ENCODE results near the gene MUC22.
"Not testable (repeated sequence)": the region's sequence is repeated elsewhere in the genome, so short reads cannot be mapped to it uniquely, and the experiment has no call there.

MUC22 gene

GRCh38 chr6:31010393-31011060 is at the start of gene MUC22:
TSS of gene MUC22 (plus strand) at chr6:31010474. CDS start at chr6:31010707, 233 bp downstream.
- DNase-seq (ENCODE audit: low read depth) = no peak

GRCh38 chr6:30960907-30961673 is 49.2 kb upstream of the MUC22 start:
- no peak for DNase-seq (ENCODE audit: low read depth)

- DNase-seq (ENCODE audit: low read depth) = no peak
Measured at GRCh38 chr6:30962716-30963115, 47.6 kb upstream of the MUC22 start.

- no peak for DNase-seq (ENCODE audit: low read depth)
Measured at GRCh38 chr6:30963641-30964040, 46.6 kb upstream of the MUC22 start.

GRCh38 chr6:30964075-30964474 is 46.2 kb upstream of the MUC22 start:
- no peak for DNase-seq (ENCODE audit: low read depth)

- DNase-seq (ENCODE audit: low read depth) = no peak
Measured at GRCh38 chr6:30965140-30965601, 45.1 kb upstream of the MUC22 start.

GRCh38 chr6:30966154-30966553 is 44.1 kb upstream of the MUC22 start:
- no peak for DNase-seq (ENCODE audit: low read depth)

GRCh38 chr6:30969171-30969570 is 41.1 kb upstream of the MUC22 start:
- DNase-seq (ENCODE audit: low read depth) = not testable (repeated sequence)

DNA sequence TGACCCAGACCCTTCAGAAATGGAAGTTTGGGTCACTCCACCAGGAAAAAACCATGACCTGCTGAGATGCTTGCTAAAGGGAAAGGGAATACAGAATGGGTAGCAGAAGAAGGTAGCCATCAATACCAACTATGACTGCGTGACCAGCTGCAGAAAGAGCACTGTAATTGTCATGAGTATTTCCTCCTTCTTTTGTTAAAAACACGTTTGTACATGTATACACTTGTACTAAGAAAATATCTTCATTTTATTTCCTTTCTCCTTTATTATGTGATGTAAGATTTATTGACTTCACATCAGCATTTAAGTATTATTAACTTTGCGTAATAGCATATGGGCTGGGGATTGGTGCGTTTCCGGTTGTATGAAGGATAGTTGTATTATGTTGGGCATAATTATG is 39.3 kb upstream of the MUC22 start:
- no peak for DNase-seq (ENCODE audit: low read depth)

DNA sequence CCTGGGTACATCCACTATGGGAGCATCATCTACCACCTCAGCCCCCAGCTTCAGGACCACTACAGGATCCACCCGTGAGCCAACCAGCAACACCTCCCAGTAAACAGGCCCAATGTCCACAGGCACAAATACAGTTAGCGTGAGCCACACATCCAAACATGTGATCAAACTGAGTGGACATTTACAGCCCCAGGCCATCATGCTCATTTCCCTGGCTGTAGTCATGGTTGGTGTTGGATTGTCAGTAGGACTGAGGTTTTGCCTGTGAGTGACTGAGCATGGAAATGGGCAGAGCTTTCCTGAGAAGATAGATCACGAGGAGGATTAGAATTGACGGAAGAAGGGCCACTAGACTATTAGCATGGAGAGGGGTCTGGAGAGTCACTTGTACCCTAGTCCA is 37.5 kb upstream of the MUC22 start:
- DNase-seq (ENCODE audit: low read depth) = no peak

GRCh38 chr6:30974490-30975252 is 35.6 kb upstream of the MUC22 start:
- DNase-seq (ENCODE audit: low read depth) = no peak

DNA sequence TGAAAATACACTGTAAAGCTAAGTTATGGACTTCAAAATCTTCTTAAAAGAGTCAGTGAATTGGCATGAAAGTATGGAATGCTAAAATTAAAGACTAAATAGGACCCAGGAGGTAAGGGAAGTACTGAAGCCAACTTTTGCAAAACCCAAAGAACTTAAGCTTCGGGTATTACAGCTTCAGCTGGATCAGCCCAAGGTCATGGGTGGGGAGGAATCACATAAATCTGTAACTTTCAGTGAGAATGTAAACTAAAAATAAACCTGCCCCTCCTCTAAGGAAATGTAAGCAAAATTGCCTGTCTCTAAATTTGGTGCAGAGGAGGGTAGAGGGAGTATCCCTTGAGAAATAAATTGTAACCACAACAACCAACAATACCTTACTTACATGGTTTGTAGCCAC is 31.1 kb upstream of the MUC22 start:
- DNase-seq (ENCODE audit: low read depth) = no peak

GRCh38 chr6:30979690-30980089 is 30.6 kb upstream of the MUC22 start:
- DNase-seq (ENCODE audit: low read depth) = no peak

GRCh38 chr6:30981942-30982772 is 28.1 kb upstream of the MUC22 start:
- DNase-seq (ENCODE audit: low read depth) = no peak

- no peak for DNase-seq (ENCODE audit: low read depth)
Measured at GRCh38 chr6:30983439-30983838, 26.8 kb upstream of the MUC22 start, which contains the start of gene MUC21. TSS of gene MUC21 (plus strand) at chr6:30983718. CDS start at chr6:30983959, 241 bp downstream.

DNA sequence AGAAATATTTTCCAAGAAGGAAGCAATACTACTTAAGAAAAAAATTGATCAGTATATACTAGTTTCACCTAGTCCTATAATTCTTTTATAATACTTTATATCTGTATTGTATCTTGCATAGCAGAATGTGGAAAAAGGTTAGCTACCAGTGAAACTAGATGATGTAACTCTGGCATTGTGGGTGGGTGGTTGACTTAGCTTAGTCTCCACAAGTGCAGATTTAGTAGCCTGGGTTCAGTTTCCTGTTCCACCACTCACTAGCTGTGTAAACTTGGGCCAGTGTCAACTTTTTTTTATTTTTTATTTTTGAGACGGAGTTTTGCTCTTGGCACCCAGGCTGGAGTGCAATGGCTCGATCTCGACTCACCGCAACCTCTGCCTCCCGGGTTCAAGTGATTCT is 24.8 kb upstream of the MUC22 start:
- no peak for DNase-seq (ENCODE audit: low read depth)

DNA sequence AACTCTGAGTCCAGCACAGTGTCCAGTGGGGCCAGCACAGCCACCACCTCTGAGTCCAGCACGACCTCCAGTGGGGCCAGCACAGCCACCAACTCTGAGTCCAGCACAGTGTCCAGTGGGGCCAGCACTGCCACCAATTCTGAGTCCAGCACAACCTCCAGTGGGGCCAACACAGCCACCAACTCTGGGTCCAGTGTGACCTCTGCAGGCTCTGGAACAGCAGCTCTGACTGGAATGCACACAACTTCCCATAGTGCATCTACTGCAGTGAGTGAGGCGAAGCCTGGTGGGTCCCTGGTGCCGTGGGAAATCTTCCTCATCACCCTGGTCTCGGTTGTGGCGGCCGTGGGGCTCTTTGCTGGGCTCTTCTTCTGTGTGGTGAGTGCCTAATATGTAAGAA is 23.0 kb upstream of the MUC22 start:
- DNase-seq (ENCODE audit: low read depth) = no peak

GRCh38 chr6:30988209-30988825 is 22.0 kb upstream of the MUC22 start:
- no peak for DNase-seq (ENCODE audit: low read depth)

DNA sequence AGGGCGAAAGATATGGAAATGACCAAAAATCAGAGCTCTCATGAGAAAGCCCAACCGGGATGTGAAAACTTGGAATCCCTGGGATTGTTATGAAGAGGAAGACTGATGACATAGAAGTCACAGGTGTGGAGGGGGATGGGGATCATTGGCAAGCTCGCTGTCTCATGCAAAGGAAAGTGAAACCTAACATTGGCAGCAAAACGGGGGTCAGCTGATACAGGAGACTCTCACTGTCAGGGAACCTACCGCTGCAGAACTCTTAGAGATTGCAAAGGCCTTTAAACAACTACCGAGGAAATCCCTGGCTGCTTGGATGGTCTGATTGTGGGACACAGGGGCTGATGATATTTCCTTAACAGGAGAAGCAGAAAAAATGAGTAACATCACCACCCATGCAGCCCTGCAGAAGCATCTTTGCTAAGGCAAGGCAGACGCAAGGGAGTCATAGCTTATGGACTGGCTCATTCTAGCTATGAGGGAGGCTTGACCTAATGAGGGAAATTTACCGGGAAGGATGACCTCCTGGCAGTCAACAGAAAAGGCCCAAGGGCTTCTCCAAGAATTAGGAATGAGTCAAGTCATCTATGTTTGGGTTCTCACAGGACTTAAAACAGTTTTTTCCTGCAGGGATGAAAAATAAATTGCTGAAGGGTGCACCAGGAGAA is 19.7 kb upstream of the MUC22 start:
- DNase-seq (ENCODE audit: low read depth) = no peak

DNA sequence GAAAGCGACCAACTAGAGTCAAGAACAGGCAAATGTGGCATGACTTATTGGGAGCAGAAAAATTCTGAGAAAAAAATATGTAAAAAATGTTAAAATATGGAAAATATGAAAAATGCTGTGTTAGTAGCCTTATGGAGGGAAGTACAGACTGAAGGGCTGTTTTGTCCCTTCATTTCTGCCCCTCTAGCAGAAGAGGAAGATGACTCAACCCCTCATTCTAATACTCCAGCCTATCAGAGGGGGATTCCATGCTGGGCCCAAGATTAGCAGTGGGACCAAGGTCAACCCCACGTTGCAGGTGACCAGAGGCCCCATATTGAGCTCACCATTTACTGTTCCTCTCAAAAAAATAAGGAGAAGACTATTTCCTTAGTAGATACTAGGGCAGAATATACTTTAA is 18.4 kb upstream of the MUC22 start:
- DNase-seq (ENCODE audit: low read depth) = no peak

- no peak for DNase-seq (ENCODE audit: low read depth)
Measured at GRCh38 chr6:30997301-30997700, 13.0 kb upstream of the MUC22 start.
